Endometrial microvascular endothelial cells (primary cell): Measurements from ENCODE around the gene PPIP5K1. TPM values are rescaled to one million over a fixed set of nuclear protein-coding genes. Genes with fewer than 3 reads are reported as not detected.
"Not testable (repeated sequence)": the region's sequence is repeated elsewhere in the genome, so short reads cannot be mapped to it uniquely, and the experiment has no call there.

Experiments used
- in situ Hi-C: cut with HindIII; loops from 2 replicates; pipeline ENCODE4 v1.10.0; 2017; ENCODE audit warnings: low sequenced_read_pairs, low pct_unique_long_range_greater_than_20kb; ENCODE audit errors: inconsistent ontology term
- total RNA-seq: library from RNA; depleted of rRNA; stranded (reverse); fragments of >200 nt; gene quantifications from one replicate; pipeline ENCODE4 v1.2.3, GENCODE V29; 2015; ENCODE audit errors: inconsistent ontology term

The PPIP5K1 gene
- total RNA-seq: 30.3 TPM

DNA sequence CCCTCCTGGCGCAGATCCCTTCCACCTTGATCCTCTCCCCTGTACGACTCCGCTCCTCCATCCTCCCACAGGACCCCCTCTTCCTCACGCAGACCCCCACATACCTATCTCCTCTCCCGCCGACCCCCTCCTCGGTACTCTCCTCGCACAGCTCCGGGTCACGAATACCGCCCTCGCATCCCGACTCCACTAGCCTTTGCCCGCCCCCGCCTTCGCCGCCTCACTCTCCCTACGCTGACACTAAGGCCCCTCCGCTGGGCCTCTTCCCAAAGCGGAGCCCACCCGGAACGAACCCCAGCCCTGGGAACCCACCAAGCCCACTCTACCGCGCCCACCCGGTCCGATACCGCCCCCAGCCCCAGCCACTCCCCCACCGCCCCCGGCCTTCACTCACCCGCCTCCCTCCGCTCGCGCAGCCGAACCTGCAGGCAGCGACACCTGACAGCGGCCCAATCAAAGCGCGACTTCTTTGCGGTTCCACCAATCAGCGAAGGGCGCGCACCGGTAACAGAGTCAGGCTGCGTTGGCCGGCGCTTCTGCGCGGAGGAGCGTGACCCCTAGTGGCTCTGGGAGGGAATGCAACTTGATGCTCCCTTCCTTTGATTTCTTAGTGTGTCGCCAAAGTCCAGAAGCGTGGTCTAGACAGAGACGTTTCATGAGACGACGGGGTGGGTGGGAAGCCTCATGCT is at the start of gene PPIP5K1:
PPIP5K1 (minus strand) TSS at position 431 of the 689 bp plus-strand sequence. CDS start 5,704 bp downstream, outside the sequence.
- in situ Hi-C loops: not testable (repeated sequence)

DNA sequence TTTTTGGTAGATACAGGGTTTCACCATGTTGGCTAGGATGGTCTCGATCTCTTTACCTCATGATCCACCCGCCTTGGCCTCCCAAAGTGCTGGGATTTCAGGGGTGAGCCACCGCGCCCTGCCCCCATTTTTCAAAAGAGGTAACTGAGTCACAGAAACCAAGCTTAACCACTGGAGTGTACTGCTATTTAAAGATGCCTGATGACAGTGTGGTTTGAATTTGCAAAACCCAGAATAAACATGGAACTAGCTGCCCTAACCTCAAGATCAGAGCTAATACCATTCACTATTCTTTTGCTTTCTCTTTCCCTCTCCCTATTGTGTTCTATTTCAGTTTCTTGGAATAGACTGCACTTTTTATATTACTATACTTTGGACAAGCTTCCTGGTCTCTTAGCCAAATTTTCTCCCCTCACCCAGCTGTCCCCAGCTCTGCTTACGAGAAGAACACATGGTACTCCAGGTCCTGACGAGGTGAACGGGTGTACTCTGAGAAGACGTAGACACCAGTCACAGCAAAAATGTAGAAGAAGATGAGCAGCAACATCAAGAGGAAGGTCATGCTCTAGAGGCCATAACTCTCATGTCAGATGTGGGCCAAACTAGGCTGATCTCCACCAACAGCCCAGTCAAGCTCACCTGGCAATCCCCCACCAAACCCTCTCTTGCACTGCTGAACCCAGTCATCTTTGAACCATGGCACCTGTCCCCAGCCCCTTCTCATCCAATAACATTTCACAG is 48.6 kb upstream of the PPIP5K1 start:
- in situ Hi-C loops: not testable (repeated sequence)

DNA sequence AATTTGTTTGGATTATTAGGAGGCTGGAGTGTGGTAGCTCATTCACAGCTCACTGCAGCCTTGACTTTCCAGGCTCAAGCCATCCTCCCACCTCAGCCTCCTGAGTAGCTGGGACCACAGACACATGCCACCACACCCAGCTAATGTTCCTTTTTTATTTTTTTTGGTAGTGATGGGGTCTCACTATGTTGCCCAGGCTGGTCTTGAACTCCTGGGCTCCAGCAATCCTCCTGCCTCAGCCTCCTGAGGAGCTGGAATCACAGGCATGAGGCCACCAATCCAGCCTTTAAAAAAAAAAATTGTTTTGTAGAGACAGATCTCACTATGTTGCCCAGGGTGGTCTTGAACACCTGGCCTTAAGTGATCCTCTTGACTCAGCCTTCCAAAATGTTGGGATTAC is 36.9 kb upstream of the PPIP5K1 start:
- in situ Hi-C loops: not testable (repeated sequence)

DNA sequence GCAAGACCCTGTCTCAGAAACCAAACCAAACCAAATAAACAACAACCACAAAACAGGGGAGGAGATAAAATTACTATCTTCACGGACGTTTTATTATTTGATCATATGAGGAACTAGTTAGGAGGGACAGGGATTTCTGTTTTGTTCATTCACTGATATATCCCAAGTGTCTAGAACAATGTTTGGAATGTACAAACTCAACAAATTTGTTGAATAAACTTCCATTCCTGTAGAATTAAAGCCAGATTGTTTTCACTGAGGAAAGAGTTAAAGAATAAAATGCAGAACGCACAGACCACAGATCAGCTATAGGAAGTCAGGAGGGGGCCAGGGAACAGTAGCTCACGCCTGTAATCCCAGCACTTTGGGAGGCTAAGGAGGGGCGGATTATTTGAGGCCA is 35.1 kb upstream of the PPIP5K1 start:
- in situ Hi-C loops: no loop called here

DNA sequence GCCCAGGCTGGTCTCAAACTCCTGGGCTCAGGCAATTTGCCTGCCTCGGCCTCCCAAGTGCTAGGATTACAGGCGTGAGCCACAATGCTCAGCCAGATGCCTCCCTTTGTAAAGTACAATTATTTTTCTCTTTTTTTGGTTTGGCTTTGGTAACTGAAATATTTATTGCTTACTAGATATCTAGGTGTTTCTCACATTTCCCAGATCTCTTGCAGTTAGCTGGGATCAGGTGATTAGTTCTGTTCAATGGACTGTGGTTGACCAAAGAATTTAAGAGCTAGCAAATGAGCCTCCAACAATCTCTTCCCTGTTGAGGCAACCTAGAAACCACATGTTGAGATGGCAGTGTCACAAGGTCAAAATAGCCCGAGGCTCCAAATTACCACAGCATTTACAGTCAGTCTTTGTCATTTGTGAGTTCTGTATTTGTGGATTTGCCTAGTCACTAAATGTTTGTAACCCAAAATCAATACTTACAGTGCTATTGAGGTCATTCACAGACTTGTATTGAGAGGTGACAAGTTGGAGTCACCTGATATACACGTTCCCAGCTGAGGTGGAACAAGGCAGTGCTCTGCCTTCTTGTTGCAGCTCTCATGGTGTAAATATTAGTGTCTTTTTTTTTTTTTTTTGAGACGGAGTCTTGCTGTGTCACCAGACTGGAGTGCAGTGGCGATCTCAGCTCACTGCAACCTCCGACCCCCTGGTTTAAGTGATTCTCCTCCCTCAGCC is 32.2 kb upstream of the PPIP5K1 start:
- in situ Hi-C loops: not testable (repeated sequence)

DNA sequence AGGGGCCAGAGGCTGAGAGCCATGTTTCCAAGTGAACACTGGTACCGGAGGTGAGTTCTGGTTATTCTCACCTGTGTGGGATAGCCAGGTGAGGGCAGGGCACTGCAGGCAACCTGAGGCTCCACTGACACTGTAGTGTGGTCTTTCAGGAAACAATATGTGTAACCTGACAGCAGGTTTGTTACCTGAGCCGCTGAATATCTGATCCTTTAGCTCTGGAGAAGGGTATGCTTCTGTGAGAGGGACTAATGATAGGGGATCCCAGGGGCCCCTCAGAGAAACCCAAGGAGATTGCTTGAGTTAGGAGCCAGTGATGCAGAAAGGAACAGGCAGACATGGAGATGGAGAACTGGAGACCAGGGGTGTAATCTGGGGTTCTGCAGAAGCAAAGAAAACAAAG is 28.7 kb upstream of the PPIP5K1 start, which contains the start of gene STRC:
STRC (minus strand) TSS at position 101 of the 400 bp plus-strand sequence; CDS start at position 23, 78 bp downstream.
- in situ Hi-C loops: not testable (repeated sequence)

DNA sequence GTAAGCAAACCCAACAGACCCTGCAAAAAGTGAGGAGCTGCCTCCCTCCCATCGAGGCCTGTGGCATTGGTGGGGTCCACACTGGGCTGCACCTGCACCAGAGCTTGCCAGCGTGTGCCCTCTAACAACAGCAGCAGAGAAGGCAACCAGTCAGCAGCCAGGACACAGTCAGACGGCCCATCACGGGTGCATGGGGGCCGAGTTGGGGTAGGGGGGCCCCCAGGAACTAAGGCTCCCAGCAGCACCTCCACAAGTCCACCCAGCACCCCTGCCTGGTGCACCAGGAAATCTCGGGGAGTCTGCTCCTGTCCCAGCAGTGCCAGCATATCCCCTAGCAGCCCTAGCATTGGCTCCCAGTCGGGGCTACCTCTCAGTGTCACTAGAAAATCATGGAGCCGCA is 27.7 kb upstream of the PPIP5K1 start:
- in situ Hi-C loops: not testable (repeated sequence)

DNA sequence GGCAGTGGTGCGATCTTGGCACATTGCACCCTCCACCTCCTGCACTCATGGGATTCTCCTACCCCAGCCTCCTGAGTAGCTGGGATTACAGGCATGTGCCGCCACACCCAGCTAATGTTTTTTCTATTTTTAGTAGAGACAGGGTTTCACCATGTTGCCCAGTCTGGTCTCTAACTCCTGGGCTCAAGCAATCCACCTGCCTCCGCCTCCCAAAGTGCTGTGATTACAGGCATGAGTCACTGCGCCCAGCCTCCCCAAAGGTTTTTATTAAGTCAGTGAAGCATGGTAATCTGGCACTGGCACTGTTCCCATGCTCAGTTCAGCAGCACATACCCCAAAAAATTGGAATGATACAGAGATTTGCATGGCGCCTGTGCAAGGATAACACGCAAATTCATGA is 12.2 kb upstream of the PPIP5K1 start:
- in situ Hi-C loops: not testable (repeated sequence)

DNA sequence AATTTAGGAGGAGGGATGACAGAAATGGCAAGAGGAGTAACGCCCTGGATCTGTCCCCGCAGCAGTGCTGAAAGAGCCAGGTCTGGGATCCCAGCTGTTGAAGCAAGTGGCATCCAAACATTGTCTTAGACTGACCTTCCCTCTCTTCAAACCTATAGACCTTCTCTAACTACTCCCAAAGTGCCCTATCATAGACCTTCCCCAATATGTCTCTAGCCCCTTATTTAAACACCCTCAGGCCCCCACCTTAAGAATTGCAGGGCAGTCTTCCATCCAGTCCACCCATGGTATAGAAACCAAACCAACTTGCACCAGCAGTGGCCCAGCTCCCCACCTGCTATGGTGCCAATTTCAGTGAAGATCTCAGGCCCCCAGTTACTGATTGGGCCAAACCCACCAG is 10.2 kb upstream of the PPIP5K1 start:
- in situ Hi-C loops: not testable (repeated sequence)

DNA sequence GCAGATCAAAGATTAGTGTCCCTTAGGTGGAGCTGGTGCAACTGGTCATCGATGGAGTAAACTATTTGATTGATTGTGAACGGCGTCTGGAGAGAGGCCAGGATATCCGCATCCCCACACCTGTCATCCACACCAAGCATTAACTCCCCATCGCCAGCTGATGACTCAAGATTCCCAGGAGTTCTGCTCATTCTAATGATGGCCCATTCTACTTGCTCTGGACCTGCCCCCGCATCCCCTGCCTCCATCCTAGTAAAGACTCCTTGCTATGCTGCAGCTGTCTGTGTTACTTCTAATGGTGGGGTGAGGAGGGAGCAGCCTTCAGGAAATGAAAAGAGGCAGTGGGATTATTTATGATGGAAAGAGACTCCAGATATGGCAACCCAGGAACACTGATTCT is 9.1 kb upstream of the PPIP5K1 start:
- in situ Hi-C loops: not testable (repeated sequence)

DNA sequence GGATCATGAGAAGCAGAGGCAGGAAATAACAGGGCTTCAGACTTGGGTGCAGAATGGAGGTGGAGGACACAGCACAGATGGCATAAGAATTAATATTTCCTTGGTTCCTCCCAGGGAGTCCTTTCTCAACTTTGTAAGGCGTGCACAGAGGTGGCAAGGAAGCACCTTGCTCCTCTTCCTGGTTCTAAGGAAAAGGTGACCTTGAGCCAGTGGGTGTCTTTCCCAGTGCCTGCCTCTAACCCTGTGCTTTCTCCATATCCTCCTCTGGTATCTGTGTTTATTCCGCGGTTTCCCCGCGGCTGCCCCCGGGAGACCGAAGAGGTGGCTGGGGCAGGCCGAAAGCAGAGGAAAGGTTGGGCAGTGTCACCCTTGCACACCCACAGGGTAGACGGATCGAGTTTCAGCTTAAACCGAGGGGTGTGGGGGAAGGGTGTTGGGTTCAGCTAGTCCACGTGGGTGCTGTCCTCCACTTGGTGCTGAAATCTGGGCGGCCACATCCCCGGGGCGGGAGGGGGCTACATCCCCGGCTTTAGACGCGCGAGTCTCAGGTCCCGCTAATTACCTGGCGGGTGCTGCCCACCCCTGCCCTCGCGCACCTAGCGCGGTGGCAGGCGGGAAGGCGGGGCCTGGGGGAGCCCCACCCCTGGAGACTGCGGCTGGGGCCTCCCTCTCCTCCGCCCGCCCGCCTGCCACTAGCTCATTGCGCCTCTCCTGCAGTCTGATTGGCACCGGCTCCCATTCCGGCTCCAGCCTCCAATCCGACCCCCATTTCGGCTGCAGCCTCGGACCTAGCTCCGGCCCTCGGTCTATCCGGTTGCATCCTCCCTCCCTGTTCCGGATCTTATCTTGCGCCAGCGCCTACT is 3.6 kb upstream of the PPIP5K1 start, which contains the start of gene CKMT1B:
CKMT1B (plus strand) TSS at position 700 of the 863 bp plus-strand sequence. CDS start 192 bp downstream, outside the sequence.
- in situ Hi-C loops: not testable (repeated sequence)

DNA sequence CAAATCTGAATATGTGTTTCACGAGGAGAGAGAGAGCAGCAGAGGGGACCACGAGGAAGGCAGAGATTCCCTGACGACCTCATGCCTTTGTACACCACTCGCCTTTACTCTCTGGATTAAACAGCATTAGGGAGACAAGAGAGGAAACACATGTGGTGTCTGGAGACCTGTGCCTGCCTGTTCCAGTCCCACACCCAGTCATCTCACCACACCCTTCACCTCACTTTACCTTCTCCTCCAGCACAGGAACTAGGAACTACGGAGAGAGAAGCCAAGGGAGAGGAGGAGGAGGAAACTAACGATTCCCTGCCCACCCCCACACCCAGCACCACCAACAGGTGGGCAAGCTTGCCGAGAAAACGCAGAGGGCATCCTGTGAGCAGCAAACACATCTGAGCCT is 2.8 kb upstream of the PPIP5K1 start:
- in situ Hi-C loops: not testable (repeated sequence)

DNA sequence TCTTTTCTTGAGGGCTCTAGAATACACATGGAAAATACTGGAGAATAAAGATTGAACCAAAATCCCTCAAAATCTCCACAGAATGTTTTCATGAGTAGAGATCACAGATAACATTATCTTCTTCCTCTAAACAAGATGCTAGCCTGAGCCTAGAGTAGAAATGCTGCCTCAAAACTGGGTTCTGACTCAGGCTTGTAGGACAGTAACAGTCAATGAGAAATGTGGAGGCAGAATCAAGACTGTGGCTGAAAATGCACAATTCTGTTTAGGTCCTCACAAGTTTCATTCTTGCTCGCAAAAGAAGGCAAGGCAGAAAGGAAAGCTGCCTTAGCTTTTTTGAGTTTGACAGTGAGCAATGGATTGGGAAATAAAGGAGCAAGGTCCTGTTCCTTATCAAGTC is 15.4 kb downstream of the PPIP5K1 start:
- in situ Hi-C loops: not testable (repeated sequence)

DNA sequence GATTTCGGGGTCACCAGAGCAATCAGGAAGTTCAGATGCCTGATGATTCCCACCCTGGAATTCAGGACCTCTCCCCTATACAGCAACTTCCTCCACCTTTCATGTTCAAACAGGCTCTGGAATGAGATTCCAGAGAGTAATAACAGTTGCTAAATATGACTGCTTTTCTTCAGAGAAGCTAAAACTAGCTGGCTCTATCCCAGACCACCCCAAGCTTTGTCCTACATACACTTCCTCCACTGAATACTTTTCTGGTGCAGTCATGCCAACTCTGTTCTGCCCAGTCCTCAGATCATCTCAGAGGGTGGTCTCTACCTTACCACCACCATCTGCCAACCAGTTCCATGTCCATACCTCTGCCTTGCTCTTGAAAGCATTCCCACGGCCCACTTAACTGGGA is 23.4 kb downstream of the PPIP5K1 start:
- in situ Hi-C loops: not testable (repeated sequence)

DNA sequence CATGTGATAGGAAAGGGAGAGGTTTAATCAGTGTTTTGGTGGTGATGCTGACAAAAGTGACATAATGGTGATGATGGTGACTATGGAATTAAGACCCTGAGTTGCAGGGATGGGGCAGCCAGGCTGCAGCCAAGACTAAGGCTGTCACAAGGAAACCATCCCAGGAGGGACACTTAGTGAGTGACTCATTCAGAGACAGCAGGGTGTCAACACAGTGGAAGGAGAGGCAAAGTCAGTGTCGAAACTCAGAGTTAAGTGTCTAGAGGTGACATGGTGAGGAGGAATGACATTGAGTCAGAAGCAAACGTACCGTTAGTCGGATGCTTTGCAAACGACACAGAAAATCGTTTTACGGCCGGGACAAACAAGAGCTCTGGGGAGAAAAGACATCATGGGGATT is 26.2 kb downstream of the PPIP5K1 start:
- in situ Hi-C loops: not testable (repeated sequence)

DNA sequence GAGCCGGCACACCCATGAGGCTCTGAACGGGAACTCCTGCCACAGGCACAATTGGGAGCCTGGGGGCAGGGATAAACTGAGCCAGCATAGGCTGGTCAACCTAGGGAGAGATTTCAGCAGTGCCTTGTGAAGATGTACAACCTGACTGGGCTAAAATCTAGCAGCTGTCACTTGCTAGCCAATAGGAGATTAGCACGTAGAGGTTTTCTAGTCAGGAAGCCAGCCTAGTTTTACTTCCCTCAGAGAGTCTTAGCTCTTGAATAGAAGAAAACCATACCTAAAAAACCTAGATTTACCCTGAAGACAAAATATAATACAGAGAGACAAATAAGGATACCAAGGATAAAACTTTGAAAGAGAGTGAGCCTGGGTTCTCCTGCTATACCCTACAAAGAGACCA is 27.3 kb downstream of the PPIP5K1 start:
- in situ Hi-C loops: not testable (repeated sequence)

DNA sequence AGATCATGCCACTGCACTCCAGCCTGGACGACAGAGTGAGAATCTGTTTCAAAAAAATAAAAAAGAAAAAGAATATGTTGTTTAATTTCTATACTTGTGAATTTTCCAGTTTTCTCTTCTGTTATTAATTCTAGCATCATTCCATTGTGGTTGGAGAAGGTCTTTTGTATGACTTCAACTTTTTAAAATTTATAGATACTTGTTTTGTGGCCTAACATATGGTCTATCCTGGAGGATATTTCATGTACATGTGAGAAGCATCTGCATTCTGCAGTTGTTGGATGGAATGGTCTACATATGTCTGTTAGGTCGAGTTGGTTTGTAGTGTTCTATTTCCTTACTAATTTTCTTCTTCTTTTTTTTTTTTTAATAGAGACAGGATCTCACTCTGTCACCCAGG is 37.0 kb downstream of the PPIP5K1 start:
- in situ Hi-C loops: no loop called here

DNA sequence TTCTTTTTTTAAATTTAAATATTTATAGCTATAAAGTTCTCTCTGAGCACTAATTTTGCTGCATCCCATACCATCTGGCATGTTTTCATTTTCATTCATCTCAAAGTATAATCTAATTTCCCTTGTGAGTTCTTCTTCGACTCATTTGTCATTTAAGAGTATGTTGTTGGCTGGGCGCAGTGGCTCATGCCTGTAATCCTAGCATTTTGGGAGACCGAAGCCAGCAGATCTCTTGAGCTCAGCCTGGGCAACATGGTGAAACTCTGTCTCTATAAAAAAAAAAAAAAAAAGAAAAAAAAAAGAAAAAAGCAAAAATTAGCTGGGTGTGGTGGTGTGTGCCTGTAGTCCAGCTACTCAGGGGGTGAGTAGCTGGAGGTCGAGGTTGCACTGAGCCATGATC is 37.8 kb downstream of the PPIP5K1 start:
- in situ Hi-C loops: no loop called here
